ENCODE results near the gene DNAJC11. TPM values are rescaled to one million over a fixed set of nuclear protein-coding genes. Genes with fewer than 3 reads are reported as not detected.

DNAJC11 gene
- total RNA-seq, 1 experiment from 2014 or later = 102 TPM

GRCh38 chr1:6672558-6672957 lies 29.1 kb downstream of the DNAJC11 start (continued):
- TF ChIP-seq GTF2I (CRISPR knock-in tag; conservative IDR thresholded peaks at IDR 0.05) (no peak), RELA (CRISPR knock-in tag; IDR thresholded peaks at IDR 0.05; ENCODE audit: borderline replicate concordance) (no peak), OVOL2 (CRISPR knock-in tag; IDR thresholded peaks at IDR 0.05; ENCODE audit: borderline replicate concordance) (no peak), GABPB1 (CRISPR knock-in tag; IDR thresholded peaks at IDR 0.05) (no peak)
- TF ChIP-seq, protein P1, sequence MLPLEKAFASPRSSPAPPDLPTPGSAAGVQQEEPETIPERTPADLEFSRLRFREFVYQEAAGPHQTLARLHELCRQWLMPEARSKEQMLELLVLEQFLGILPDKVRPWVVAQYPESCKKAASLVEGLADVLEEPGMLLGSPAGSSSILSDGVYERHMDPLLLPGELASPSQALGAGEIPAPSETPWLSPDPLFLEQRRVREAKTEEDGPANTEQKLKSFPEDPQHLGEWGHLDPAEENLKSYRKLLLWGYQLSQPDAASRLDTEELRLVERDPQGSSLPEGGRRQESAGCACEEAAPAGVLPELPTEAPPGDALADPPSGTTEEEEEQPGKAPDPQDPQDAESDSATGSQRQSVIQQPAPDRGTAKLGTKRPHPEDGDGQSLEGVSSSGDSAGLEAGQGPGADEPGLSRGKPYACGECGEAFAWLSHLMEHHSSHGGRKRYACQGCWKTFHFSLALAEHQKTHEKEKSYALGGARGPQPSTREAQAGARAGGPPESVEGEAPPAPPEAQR (CRISPR knock-in tag; IDR thresholded peaks at IDR 0.05) = no peak

- ATAC-seq (no peak), DNase-seq (ENCODE audit: low spot score) (no peak)
- TF ChIP-seq ZNF423 (CRISPR knock-in tag; IDR thresholded peaks at IDR 0.05) = no peak
- TF ChIP-seq ZNF121 (CRISPR knock-in tag; IDR thresholded peaks at IDR 0.05) = peak; percentile 52; the same call in 1 of the 2 replicates
- POLR2A ChIA-PET = no interaction called here
- H3K36me3 Mint-ChIP-seq = peaks cover 73% of the 10 kb centered on the region
- no peak overlapping the region for H3K27ac Mint-ChIP-seq
- peaks cover 6% of the 10 kb centered on the region for H3K9me3 Mint-ChIP-seq
- H3K27me3 Mint-ChIP-seq (ENCODE audit: low read depth) = no peaks in the 10 kb centered on the region
- CTCF ChIA-PET = no interaction called here
- no peaks in the 10 kb centered on the region for H3K4me1 Mint-ChIP-seq
- H3K4me3 Mint-ChIP-seq = no peak overlapping the region
Observed at GRCh38 chr1:6668503-6668902, 33.1 kb downstream of the DNAJC11 start.

GRCh38 chr1:6667139-6667538 lies 34.5 kb downstream of the DNAJC11 start:
- no peak for TF ChIP-seq NR2C2 (CRISPR knock-in tag; IDR thresholded peaks at IDR 0.05)
- no peak for TF ChIP-seq CREB1 (CRISPR knock-in tag; IDR thresholded peaks at IDR 0.05)
- TF ChIP-seq EMX1 (CRISPR knock-in tag; IDR thresholded peaks at IDR 0.05) = no peak
- TF ChIP-seq, protein P2, sequence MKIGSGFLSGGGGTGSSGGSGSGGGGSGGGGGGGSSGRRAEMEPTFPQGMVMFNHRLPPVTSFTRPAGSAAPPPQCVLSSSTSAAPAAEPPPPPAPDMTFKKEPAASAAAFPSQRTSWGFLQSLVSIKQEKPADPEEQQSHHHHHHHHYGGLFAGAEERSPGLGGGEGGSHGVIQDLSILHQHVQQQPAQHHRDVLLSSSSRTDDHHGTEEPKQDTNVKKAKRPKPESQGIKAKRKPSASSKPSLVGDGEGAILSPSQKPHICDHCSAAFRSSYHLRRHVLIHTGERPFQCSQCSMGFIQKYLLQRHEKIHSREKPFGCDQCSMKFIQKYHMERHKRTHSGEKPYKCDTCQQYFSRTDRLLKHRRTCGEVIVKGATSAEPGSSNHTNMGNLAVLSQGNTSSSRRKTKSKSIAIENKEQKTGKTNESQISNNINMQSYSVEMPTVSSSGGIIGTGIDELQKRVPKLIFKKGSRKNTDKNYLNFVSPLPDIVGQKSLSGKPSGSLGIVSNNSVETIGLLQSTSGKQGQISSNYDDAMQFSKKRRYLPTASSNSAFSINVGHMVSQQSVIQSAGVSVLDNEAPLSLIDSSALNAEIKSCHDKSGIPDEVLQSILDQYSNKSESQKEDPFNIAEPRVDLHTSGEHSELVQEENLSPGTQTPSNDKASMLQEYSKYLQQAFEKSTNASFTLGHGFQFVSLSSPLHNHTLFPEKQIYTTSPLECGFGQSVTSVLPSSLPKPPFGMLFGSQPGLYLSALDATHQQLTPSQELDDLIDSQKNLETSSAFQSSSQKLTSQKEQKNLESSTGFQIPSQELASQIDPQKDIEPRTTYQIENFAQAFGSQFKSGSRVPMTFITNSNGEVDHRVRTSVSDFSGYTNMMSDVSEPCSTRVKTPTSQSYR (CRISPR knock-in tag; IDR thresholded peaks at IDR 0.05) = no peak
- no peak for TF ChIP-seq ATF3 (CRISPR knock-in tag; conservative IDR thresholded peaks at IDR 0.05)
- TF ChIP-seq NR3C1 (CRISPR knock-in tag; conservative IDR thresholded peaks at IDR 0.05; ENCODE audit: low read depth) = no peak
- TF ChIP-seq ATF1 (CRISPR knock-in tag; IDR thresholded peaks at IDR 0.05) = no peak
- TF ChIP-seq ZNF396 (CRISPR knock-in tag; IDR thresholded peaks at IDR 0.05; ENCODE audit: borderline replicate concordance) = no peak
- Mint-ChIP-seq H3K4me3 (no peak overlapping the region), H3K36me3 (peaks cover 74% of the 10 kb centered on the region), H3K4me1 (no peaks in the 10 kb centered on the region), H3K9me3 (peaks cover 14% of the 10 kb centered on the region), H3K27ac (no peak overlapping the region), H3K27me3 (ENCODE audit: low read depth) (no peaks in the 10 kb centered on the region)
- POLR2A ChIA-PET = no interaction called here
- no peak for ATAC-seq
- no peak for DNase-seq (ENCODE audit: low spot score)
- CTCF ChIA-PET = interaction anchor here (0.6 kb wide), 1 partner anchor 21 kb away, joined by 3 read pairs; no protein-coding TSS in a partner anchor

DNA sequence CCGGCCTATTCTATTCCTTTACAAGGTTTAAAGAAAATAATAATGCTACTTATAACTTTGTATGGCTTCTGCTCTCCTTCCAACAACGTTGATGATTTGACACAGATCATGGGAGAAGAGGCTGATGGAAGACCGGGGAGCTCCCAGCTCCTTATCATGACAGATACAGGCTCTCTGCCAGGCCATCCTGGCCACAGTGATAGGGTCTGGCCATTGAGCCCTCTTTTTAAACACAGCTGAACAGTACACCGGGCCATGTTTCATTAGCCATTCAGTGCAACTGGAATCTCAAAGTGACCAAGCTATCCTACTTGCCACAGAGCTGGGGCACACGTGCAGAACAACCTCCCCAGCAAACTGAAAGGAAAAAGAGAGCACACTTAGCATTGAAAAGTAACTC lies 34.9 kb downstream of the DNAJC11 start:
- POLR2A ChIA-PET = no interaction called here
- H3K36me3 Mint-ChIP-seq = peaks cover 71% of the 10 kb centered on the region
- TF ChIP-seq IRF2 (CRISPR knock-in tag; IDR thresholded peaks at IDR 0.05; ENCODE audit: borderline replicate concordance, low read depth) (no peak), SMAD4 (CRISPR knock-in tag; IDR thresholded peaks at IDR 0.05) (no peak), GRHL2 (CRISPR knock-in tag; IDR thresholded peaks at IDR 0.05; ENCODE audit: insufficient replicate concordance, severe bottlenecking) (no peak), FOXP4 (CRISPR knock-in tag; IDR thresholded peaks at IDR 0.05) (no peak), HMGA2 (CRISPR knock-in tag; IDR thresholded peaks at IDR 0.05) (no peak), MYBL2 (CRISPR knock-in tag; IDR thresholded peaks at IDR 0.05) (no peak), ZNF232 (CRISPR knock-in tag; IDR thresholded peaks at IDR 0.05) (no peak), NFATC4 (CRISPR knock-in tag; IDR thresholded peaks at IDR 0.05) (no peak), ZBTB21 (CRISPR knock-in tag; IDR thresholded peaks at IDR 0.05; ENCODE audit: borderline replicate concordance) (no peak), FOXP1 (CRISPR knock-in tag; IDR thresholded peaks at IDR 0.05; ENCODE audit: borderline replicate concordance) (no peak)
- TF ChIP-seq, protein P3, sequence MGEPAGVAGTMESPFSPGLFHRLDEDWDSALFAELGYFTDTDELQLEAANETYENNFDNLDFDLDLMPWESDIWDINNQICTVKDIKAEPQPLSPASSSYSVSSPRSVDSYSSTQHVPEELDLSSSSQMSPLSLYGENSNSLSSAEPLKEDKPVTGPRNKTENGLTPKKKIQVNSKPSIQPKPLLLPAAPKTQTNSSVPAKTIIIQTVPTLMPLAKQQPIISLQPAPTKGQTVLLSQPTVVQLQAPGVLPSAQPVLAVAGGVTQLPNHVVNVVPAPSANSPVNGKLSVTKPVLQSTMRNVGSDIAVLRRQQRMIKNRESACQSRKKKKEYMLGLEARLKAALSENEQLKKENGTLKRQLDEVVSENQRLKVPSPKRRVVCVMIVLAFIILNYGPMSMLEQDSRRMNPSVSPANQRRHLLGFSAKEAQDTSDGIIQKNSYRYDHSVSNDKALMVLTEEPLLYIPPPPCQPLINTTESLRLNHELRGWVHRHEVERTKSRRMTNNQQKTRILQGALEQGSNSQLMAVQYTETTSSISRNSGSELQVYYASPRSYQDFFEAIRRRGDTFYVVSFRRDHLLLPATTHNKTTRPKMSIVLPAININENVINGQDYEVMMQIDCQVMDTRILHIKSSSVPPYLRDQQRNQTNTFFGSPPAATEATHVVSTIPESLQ (CRISPR knock-in tag; IDR thresholded peaks at IDR 0.05) = no peak

More for the DNA sequence above, 34.9 kb downstream of the DNAJC11 start:
- H3K4me1 Mint-ChIP-seq = no peaks in the 10 kb centered on the region
- H3K9me3 Mint-ChIP-seq = peaks cover 14% of the 10 kb centered on the region
- CTCF ChIA-PET = interaction anchor here (0.7 kb wide), 1 partner anchor 27 kb away, joined by 4 read pairs; no protein-coding TSS in a partner anchor
- ATAC-seq (no peak), DNase-seq (ENCODE audit: low spot score) (no peak)
- no peak overlapping the region for H3K27ac Mint-ChIP-seq
- no peak overlapping the region for H3K4me3 Mint-ChIP-seq
- no peaks in the 10 kb centered on the region for H3K27me3 Mint-ChIP-seq (ENCODE audit: low read depth)

Measured in WTC11 (cell line).